GM21390 (cell line): Measurements from ENCODE around the gene HLA-DMA.
"Not testable (repeated sequence)": the region's sequence is repeated elsewhere in the genome, so short reads cannot be mapped to it uniquely, and the experiment has no call there.

Experiments used
- ATAC-seq: cut with Tn5 transposase; IDR thresholded peaks from one replicate; pipeline ENCODE4 v1.9.1; 2021; ENCODE audit not compliant: unreplicated experiment

The HLA-DMA gene

GRCh38 chr6:32954986-32955802 is 2.3 kb upstream of the HLA-DMA start:
- no peak for ATAC-seq

- ATAC-seq, result no peak
Measured at GRCh38 chr6:32954267-32954666, 1.4 kb upstream of the HLA-DMA start.

GRCh38 chr6:32953775-32954174 is 878 bp upstream of the HLA-DMA start:
- no peak for ATAC-seq

GRCh38 chr6:32950449-32950848 is 2.4 kb downstream of the HLA-DMA start:
- ATAC-seq, result no peak

- no peak for ATAC-seq
Measured at GRCh38 chr6:32950010-32950409, 2.9 kb downstream of the HLA-DMA start.

- ATAC-seq, result no peak
Measured at GRCh38 chr6:32949113-32949512, 3.8 kb downstream of the HLA-DMA start.

- ATAC-seq, result no peak
Measured at GRCh38 chr6:32947552-32948465, 5.1 kb downstream of the HLA-DMA start.

GRCh38 chr6:32946893-32947292 is 6.0 kb downstream of the HLA-DMA start:
- no peak for ATAC-seq

GRCh38 chr6:32945953-32946352 is 6.9 kb downstream of the HLA-DMA start:
- ATAC-seq, result no peak

- no peak for ATAC-seq
Measured at GRCh38 chr6:32945108-32945760, 7.7 kb downstream of the HLA-DMA start.

GRCh38 chr6:32943864-32944649 is 8.8 kb downstream of the HLA-DMA start:
- peak; percentile 45 for ATAC-seq

GRCh38 chr6:32942555-32943123 is 10.3 kb downstream of the HLA-DMA start:
- not testable (repeated sequence) for ATAC-seq

- ATAC-seq, result peak; percentile 48
Measured at GRCh38 chr6:32941214-32941768, 11.6 kb downstream of the HLA-DMA start.

GRCh38 chr6:32940656-32941213 is 12.2 kb downstream of the HLA-DMA start, which contains the start of gene HLA-DMB:
HLA-DMB (minus strand) TSS chr6:32941028; CDS start chr6:32940807, 221 bp downstream.
- ATAC-seq, result peak; percentile 50

GRCh38 chr6:32938494-32938893 is 14.4 kb downstream of the HLA-DMA start:
- ATAC-seq, result no peak

GRCh38 chr6:32937230-32937633 is 15.7 kb downstream of the HLA-DMA start:
- ATAC-seq, result no peak

- ATAC-seq, result no peak
Measured at GRCh38 chr6:32936239-32937152, 16.4 kb downstream of the HLA-DMA start.

- ATAC-seq, result no peak
Measured at GRCh38 chr6:32935551-32936238, 17.2 kb downstream of the HLA-DMA start.
